ENCODE measurements around the gene TBX1. TPM values are rescaled to one million over a fixed set of nuclear protein-coding genes. Genes with fewer than 3 reads are reported as not detected.

Gene TBX1
- total and polyA plus RNA-seq, 2 of the 8 experiments (the other 6 are each of a cell fraction or from before 2014, with no cell fraction given) = 0.28 TPM; not detected in 1

DNA sequence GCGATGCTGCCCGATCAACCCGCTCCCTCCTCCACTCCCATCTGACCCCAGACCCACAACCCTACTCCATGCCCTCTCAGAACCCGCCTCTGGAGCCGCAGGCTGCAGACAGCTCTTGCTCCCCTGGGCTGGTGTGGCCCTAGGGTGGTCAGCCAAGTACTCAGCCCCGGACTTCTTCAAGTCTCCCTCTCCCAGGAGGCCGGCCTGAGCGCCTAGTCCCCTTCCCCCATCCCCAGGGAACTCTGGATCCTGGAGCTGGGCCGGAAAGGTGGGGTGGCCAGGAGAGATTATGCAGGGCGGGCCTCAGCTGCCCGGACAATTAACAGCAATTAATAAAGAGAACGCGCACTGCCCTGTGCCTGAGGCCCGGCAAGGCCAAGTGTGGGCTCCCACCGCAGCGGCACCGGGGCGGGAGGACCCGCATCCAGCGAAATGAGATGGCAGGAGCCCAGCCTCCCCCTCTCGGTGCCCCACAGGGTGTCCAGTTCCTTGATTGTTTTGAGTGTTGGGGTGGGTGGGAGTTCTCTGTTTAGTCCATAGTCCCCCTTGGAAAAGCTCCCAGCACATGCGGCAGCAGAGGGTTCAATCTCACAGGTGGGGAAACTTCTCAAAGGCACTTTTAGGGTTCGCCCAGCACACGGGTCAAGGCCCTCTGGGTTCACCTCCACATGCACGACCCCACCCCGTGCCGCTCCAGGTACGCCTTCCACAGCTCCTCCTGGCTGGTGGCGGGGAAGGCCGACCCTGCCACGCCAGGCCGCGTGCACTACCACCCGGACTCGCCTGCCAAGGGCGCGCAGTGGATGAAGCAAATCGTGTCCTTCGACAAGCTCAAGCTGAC is 3.1 kb downstream of the TBX1 start (continued):
- TF ChIP-seq, protein P1, sequence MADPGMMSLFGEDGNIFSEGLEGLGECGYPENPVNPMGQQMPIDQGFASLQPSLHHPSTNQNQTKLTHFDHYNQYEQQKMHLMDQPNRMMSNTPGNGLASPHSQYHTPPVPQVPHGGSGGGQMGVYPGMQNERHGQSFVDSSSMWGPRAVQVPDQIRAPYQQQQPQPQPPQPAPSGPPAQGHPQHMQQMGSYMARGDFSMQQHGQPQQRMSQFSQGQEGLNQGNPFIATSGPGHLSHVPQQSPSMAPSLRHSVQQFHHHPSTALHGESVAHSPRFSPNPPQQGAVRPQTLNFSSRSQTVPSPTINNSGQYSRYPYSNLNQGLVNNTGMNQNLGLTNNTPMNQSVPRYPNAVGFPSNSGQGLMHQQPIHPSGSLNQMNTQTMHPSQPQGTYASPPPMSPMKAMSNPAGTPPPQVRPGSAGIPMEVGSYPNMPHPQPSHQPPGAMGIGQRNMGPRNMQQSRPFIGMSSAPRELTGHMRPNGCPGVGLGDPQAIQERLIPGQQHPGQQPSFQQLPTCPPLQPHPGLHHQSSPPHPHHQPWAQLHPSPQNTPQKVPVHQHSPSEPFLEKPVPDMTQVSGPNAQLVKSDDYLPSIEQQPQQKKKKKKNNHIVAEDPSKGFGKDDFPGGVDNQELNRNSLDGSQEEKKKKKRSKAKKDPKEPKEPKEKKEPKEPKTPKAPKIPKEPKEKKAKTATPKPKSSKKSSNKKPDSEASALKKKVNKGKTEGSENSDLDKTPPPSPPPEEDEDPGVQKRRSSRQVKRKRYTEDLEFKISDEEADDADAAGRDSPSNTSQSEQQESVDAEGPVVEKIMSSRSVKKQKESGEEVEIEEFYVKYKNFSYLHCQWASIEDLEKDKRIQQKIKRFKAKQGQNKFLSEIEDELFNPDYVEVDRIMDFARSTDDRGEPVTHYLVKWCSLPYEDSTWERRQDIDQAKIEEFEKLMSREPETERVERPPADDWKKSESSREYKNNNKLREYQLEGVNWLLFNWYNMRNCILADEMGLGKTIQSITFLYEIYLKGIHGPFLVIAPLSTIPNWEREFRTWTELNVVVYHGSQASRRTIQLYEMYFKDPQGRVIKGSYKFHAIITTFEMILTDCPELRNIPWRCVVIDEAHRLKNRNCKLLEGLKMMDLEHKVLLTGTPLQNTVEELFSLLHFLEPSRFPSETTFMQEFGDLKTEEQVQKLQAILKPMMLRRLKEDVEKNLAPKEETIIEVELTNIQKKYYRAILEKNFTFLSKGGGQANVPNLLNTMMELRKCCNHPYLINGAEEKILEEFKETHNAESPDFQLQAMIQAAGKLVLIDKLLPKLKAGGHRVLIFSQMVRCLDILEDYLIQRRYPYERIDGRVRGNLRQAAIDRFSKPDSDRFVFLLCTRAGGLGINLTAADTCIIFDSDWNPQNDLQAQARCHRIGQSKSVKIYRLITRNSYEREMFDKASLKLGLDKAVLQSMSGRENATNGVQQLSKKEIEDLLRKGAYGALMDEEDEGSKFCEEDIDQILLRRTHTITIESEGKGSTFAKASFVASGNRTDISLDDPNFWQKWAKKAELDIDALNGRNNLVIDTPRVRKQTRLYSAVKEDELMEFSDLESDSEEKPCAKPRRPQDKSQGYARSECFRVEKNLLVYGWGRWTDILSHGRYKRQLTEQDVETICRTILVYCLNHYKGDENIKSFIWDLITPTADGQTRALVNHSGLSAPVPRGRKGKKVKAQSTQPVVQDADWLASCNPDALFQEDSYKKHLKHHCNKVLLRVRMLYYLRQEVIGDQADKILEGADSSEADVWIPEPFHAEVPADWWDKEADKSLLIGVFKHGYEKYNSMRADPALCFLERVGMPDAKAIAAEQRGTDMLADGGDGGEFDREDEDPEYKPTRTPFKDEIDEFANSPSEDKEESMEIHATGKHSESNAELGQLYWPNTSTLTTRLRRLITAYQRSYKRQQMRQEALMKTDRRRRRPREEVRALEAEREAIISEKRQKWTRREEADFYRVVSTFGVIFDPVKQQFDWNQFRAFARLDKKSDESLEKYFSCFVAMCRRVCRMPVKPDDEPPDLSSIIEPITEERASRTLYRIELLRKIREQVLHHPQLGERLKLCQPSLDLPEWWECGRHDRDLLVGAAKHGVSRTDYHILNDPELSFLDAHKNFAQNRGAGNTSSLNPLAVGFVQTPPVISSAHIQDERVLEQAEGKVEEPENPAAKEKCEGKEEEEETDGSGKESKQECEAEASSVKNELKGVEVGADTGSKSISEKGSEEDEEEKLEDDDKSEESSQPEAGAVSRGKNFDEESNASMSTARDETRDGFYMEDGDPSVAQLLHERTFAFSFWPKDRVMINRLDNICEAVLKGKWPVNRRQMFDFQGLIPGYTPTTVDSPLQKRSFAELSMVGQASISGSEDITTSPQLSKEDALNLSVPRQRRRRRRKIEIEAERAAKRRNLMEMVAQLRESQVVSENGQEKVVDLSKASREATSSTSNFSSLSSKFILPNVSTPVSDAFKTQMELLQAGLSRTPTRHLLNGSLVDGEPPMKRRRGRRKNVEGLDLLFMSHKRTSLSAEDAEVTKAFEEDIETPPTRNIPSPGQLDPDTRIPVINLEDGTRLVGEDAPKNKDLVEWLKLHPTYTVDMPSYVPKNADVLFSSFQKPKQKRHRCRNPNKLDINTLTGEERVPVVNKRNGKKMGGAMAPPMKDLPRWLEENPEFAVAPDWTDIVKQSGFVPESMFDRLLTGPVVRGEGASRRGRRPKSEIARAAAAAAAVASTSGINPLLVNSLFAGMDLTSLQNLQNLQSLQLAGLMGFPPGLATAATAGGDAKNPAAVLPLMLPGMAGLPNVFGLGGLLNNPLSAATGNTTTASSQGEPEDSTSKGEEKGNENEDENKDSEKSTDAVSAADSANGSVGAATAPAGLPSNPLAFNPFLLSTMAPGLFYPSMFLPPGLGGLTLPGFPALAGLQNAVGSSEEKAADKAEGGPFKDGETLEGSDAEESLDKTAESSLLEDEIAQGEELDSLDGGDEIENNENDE (IDR thresholded peaks at IDR 0.05; ENCODE audit: insufficient replicate concordance, low read length) = no peak
- TF ChIP-seq SRF (IDR thresholded peaks at IDR 0.05; ENCODE audit: low read depth, low read length) = no peak
- peak; percentile 91 for TF ChIP-seq EZH2 (IDR thresholded peaks at IDR 0.05; ENCODE audit: low read depth, low read length, severe bottlenecking)
- no peak for TF ChIP-seq TAF1 (IDR thresholded peaks at IDR 0.05; ENCODE audit: low read depth, low read length)
